ENCODE results near the gene FASN. TPM values are rescaled to one million over a fixed set of nuclear protein-coding genes. Genes with fewer than 3 reads are reported as not detected.

FASN gene
- total and polyA plus RNA-seq, 2 experiments from 2014 or later: 85.9 to 276 TPM

- Histone ChIP-seq H3K4me1 (ENCODE audit: low read depth) (no peaks in the 10 kb centered on the region), H3K4me3 (no peak overlapping the region), H3K36me3 (no peaks in the 10 kb centered on the region), H3K27me3 (no peaks in the 10 kb centered on the region), H3K9me3 (ENCODE audit: low read depth) (no peaks in the 10 kb centered on the region), H3K27ac (no peak overlapping the region)
- DNase-seq (ENCODE audit: low read depth in 1 of 2, low spot score in 1 of 2): no peak
- TF ChIP-seq CTCF (IDR thresholded peaks at IDR 0.05; ENCODE audit: low read depth, low read length): no peak
Observed at GRCh38 chr17:82029391-82029790, 68.6 kb downstream of the FASN start.

- no peaks in the 10 kb centered on the region for H3K27me3 ChIP-seq
- H3K4me3 ChIP-seq: no peak overlapping the region
- H3K36me3 ChIP-seq: no peaks in the 10 kb centered on the region
- no peaks in the 10 kb centered on the region for H3K4me1 ChIP-seq (ENCODE audit: low read depth)
- no peak overlapping the region for H3K27ac ChIP-seq
- no peak for DNase-seq (ENCODE audit: low read depth in 1 of 2, low spot score in 1 of 2)
- TF ChIP-seq CTCF (IDR thresholded peaks at IDR 0.05; ENCODE audit: low read depth, low read length): no peak
- no peaks in the 10 kb centered on the region for H3K9me3 ChIP-seq (ENCODE audit: low read depth)
Observed at GRCh38 chr17:82028966-82029365, 69.1 kb downstream of the FASN start.

Other genes starting within 250 kb of the FASN start
- gene P4HB, start 237.7 kb downstream of the FASN start, total RNA-seq: 972 and 1,150 TPM in 2 replicates
- 388 and 597 TPM in 2 replicates for gene P4HB, start 237.7 kb downstream of the FASN start, polyA plus RNA-seq
- gene ARHGDIA, start 226.9 kb downstream of the FASN start, total RNA-seq: 101 and 177 TPM in 2 replicates
- 139 and 163 TPM in 2 replicates for gene ARHGDIA, start 226.9 kb downstream of the FASN start, polyA plus RNA-seq
- 94.0 and 139 TPM in 2 replicates for gene ALYREF, start 206.7 kb downstream of the FASN start, total RNA-seq
- 93.0 and 130 TPM in 2 replicates for gene ALYREF, start 206.7 kb downstream of the FASN start, polyA plus RNA-seq
- gene ANAPC11, start 206.5 kb downstream of the FASN start, total RNA-seq: 128 and 178 TPM in 2 replicates
- gene ANAPC11, start 206.5 kb downstream of the FASN start, polyA plus RNA-seq: 368 and 407 TPM in 2 replicates
- 2.3 and 9.1 TPM in 2 replicates for gene NPB, start 196.0 kb downstream of the FASN start, total RNA-seq
- 1.2 and 6.6 TPM in 2 replicates for gene NPB, start 196.0 kb downstream of the FASN start, polyA plus RNA-seq
- 83.8 and 111 TPM in 2 replicates for gene PCYT2, start 186.8 kb downstream of the FASN start, total RNA-seq
- 73.3 and 138 TPM in 2 replicates for gene PCYT2, start 186.8 kb downstream of the FASN start, polyA plus RNA-seq
- 10.4 and 26.7 TPM in 2 replicates for gene SIRT7, start 180.1 kb downstream of the FASN start, total RNA-seq
- 13.3 and 16.7 TPM in 2 replicates for gene SIRT7, start 180.1 kb downstream of the FASN start, polyA plus RNA-seq
- gene MAFG, start 170.5 kb downstream of the FASN start, total RNA-seq: 14.8 and 16.1 TPM in 2 replicates
- 23.9 and 27.0 TPM in 2 replicates for gene MAFG, start 170.5 kb downstream of the FASN start, polyA plus RNA-seq
- gene PYCR1, start 160.9 kb downstream of the FASN start, total RNA-seq: 109 and 162 TPM in 2 replicates
- 147 and 153 TPM in 2 replicates for gene PYCR1, start 160.9 kb downstream of the FASN start, polyA plus RNA-seq
- gene MYADML2, start 151.0 kb downstream of the FASN start, total RNA-seq: 12.2 and 22.8 TPM in 2 replicates
- gene MYADML2, start 151.0 kb downstream of the FASN start, polyA plus RNA-seq: 17.1 and 17.9 TPM in 2 replicates
- 7.4 and 8.1 TPM in 2 replicates for gene NOTUM, start 137.0 kb downstream of the FASN start, total RNA-seq
- 4.2 and 8.8 TPM in 2 replicates for gene NOTUM, start 137.0 kb downstream of the FASN start, polyA plus RNA-seq
- 48.5 and 58.9 TPM in 2 replicates for gene ASPSCR1, start 120.6 kb downstream of the FASN start, total RNA-seq
- 63.1 and 74.0 TPM in 2 replicates for gene ASPSCR1, start 120.6 kb downstream of the FASN start, polyA plus RNA-seq
- 82.9 and 108 TPM in 2 replicates for gene CENPX, start 75.4 kb downstream of the FASN start, total RNA-seq
- 98.2 and 129 TPM in 2 replicates for gene CENPX, start 75.4 kb downstream of the FASN start, polyA plus RNA-seq
- gene LRRC45, start 74.9 kb downstream of the FASN start, total RNA-seq: 36.5 and 43.3 TPM in 2 replicates
- 15.2 and 31.8 TPM in 2 replicates for gene LRRC45, start 74.9 kb downstream of the FASN start, polyA plus RNA-seq
- gene RAC3, start 66.6 kb downstream of the FASN start, total RNA-seq: 58.7 and 73.7 TPM in 2 replicates
- 9.9 and 16.4 TPM in 2 replicates for gene RAC3, start 66.6 kb downstream of the FASN start, polyA plus RNA-seq
- gene DCXR, start 60.5 kb downstream of the FASN start, total RNA-seq: 164 and 256 TPM in 2 replicates
- gene DCXR, start 60.5 kb downstream of the FASN start, polyA plus RNA-seq: 228 and 312 TPM in 2 replicates
- 94.6 and 104 TPM in 2 replicates for gene RFNG, start 46.4 kb downstream of the FASN start, total RNA-seq
- gene RFNG, start 46.4 kb downstream of the FASN start, polyA plus RNA-seq: 91.0 and 98.3 TPM in 2 replicates
- 231 and 235 TPM in 2 replicates for gene GPS1, start 46.3 kb downstream of the FASN start, total RNA-seq
- 223 and 257 TPM in 2 replicates for gene GPS1, start 46.3 kb downstream of the FASN start, polyA plus RNA-seq
- 109 and 184 TPM in 2 replicates for gene DUS1L, start 32.4 kb downstream of the FASN start, total RNA-seq
- gene DUS1L, start 32.4 kb downstream of the FASN start, polyA plus RNA-seq: 183 and 196 TPM in 2 replicates
- gene CCDC57, start 114.6 kb upstream of the FASN start, total RNA-seq: 28.3 and 46.2 TPM in 2 replicates
- gene CCDC57, start 114.6 kb upstream of the FASN start, polyA plus RNA-seq: 53.5 and 56.0 TPM in 2 replicates
- gene SLC16A3, start 130.8 kb upstream of the FASN start, total RNA-seq: 313 and 327 TPM in 2 replicates
- gene SLC16A3, start 130.8 kb upstream of the FASN start, polyA plus RNA-seq: 55.6 and 63.2 TPM in 2 replicates
- 40.3 and 53.1 TPM in 2 replicates for gene CSNK1D, start 175.5 kb upstream of the FASN start, total RNA-seq
- 106 and 134 TPM in 2 replicates for gene CSNK1D, start 175.5 kb upstream of the FASN start, polyA plus RNA-seq
- 0.92 TPM in 1 of 2 replicates, not detected in the other for gene CD7, start 219.4 kb upstream of the FASN start, total RNA-seq
- gene CD7, start 219.4 kb upstream of the FASN start, polyA plus RNA-seq: 0.17 and 0.38 TPM in 2 replicates
- 0.56 TPM in 1 of 2 replicates, not detected in the other for gene SECTM1, start 235.5 kb upstream of the FASN start, total RNA-seq
- gene SECTM1, start 235.5 kb upstream of the FASN start, polyA plus RNA-seq: not detected in 2 replicates

Measured in cardiac muscle cell (in vitro differentiated cells and primary cell).